ENCODE data around the gene CASTOR2. TPM values are rescaled to one million over a fixed set of nuclear protein-coding genes. Genes with fewer than 3 reads are reported as not detected.
"Not testable (repeated sequence)": the region's sequence is repeated elsewhere in the genome, so short reads cannot be mapped to it uniquely, and the experiment has no call there.

Gene CASTOR2
- total RNA-seq, 1 experiment from 2014 or later = 5.1 TPM

DNA sequence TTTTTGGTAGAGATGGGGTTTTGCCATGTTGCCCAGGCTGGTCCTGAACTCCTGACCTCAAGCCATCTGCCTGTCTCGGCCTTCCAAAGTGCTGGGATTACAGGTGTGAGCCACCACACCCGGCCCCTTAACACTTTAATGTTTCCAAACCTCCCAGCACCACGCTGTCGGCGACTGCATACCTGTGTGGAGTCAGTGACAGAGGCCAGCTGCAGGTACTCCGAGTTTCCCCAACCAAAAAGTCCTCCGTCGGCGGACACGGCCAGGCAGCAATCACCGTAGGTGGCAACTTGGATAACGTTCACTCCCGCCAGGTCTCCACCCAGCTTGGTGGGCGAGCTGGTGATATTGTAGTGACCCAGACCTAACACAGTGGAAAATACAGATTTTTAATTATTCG, 93.9 kb downstream of the CASTOR2 start:
- BruUV-seq (replicated peaks) = no TSS peak
- no peaks in the 10 kb centered on the region for H3K4me1 Mint-ChIP-seq (ENCODE audit: low read depth, unreplicated experiment)
- H3K27me3 Mint-ChIP-seq (ENCODE audit: unreplicated experiment) = no peaks in the 10 kb centered on the region
- H3K27ac Mint-ChIP-seq (ENCODE audit: unreplicated experiment) = no peak overlapping the region
- H3K36me3 Mint-ChIP-seq (ENCODE audit: insufficient read depth, unreplicated experiment) = peaks cover 28% of the 10 kb centered on the region
- CTCF ChIA-PET = no interaction called here
- no peaks in the 10 kb centered on the region for H3K9me3 Mint-ChIP-seq (ENCODE audit: low read depth, unreplicated experiment)
- H3K4me3 Mint-ChIP-seq (ENCODE audit: low read depth, unreplicated experiment) = no peak overlapping the region
- DNase-seq = no peak
- intact Hi-C loops (cut with micrococcal nuclease; ENCODE audit: unreplicated experiment) = no loop called here
- TF ChIP-seq CTCF (IDR thresholded peaks at IDR 0.05; ENCODE audit: unreplicated experiment) = no peak

DNA sequence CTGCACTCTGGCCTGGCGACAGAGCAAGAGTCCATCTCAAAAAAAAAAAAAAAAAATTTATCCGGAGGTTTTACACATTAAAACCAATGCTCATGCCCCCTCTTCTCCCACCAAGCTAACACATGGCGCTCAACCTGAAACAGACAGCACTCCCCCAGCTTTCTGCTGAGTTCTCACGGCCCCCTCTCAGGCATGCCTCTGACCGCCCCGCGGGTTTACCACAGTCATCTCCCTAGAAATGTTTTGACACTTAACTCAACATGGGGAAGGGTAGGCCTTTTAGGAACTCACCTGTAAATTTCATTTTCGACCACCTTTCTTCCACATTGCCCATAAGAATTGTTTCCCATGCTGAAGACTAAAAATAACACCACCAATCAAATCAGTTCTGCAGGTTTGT, 99.8 kb downstream of the CASTOR2 start:
- Mint-ChIP-seq H3K9me3 (ENCODE audit: low read depth, unreplicated experiment) (no peaks in the 10 kb centered on the region), H3K27ac (ENCODE audit: unreplicated experiment) (no peak overlapping the region), H3K4me3 (ENCODE audit: low read depth, unreplicated experiment) (no peak overlapping the region), H3K36me3 (ENCODE audit: insufficient read depth, unreplicated experiment) (peaks cover 51% of the 10 kb centered on the region), H3K4me1 (ENCODE audit: low read depth, unreplicated experiment) (no peaks in the 10 kb centered on the region), H3K27me3 (ENCODE audit: unreplicated experiment) (no peaks in the 10 kb centered on the region)
- no TSS peak for BruUV-seq (replicated peaks)
- CTCF ChIA-PET = no interaction called here
- no peak for DNase-seq
- intact Hi-C loops (cut with micrococcal nuclease; ENCODE audit: unreplicated experiment) = no loop called here
- no peak for TF ChIP-seq CTCF (IDR thresholded peaks at IDR 0.05; ENCODE audit: unreplicated experiment)

DNA sequence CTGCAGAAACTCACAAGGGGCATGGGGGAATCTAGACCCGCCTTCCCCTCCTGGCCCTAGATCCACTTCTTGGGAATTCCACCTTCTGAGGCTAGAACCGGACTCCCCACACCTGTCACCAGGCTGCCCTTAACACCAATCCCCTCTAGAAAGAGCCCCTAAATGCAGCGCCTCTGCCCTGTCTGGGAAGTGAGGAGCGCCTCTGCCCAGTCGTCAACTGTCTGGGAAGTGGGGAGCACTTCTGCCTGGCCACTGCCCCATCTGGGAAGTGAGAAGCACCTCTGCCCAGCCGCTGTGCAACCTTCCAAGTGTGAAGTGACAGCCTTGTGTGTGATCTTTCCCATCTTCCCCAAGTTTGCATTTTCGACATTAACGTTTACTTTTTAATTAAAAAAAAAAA, 100.3 kb downstream of the CASTOR2 start:
- H3K9me3 Mint-ChIP-seq (ENCODE audit: low read depth, unreplicated experiment) = no peaks in the 10 kb centered on the region
- H3K27me3 Mint-ChIP-seq (ENCODE audit: unreplicated experiment) = no peaks in the 10 kb centered on the region
- TF ChIP-seq CTCF (IDR thresholded peaks at IDR 0.05; ENCODE audit: unreplicated experiment) = no peak
- H3K27ac Mint-ChIP-seq (ENCODE audit: unreplicated experiment) = no peak overlapping the region
- no TSS peak for BruUV-seq (replicated peaks)
- no peaks in the 10 kb centered on the region for H3K4me1 Mint-ChIP-seq (ENCODE audit: low read depth, unreplicated experiment)
- no peak overlapping the region for H3K4me3 Mint-ChIP-seq (ENCODE audit: low read depth, unreplicated experiment)
- peaks cover 51% of the 10 kb centered on the region for H3K36me3 Mint-ChIP-seq (ENCODE audit: insufficient read depth, unreplicated experiment)
- CTCF ChIA-PET = no interaction called here
- intact Hi-C loops (cut with micrococcal nuclease; ENCODE audit: unreplicated experiment) = no loop called here
- no peak for DNase-seq

- CTCF ChIA-PET = no interaction called here
- DNase-seq = no peak
- H3K4me1 Mint-ChIP-seq (ENCODE audit: low read depth, unreplicated experiment) = no peaks in the 10 kb centered on the region
- no peak for TF ChIP-seq CTCF (IDR thresholded peaks at IDR 0.05; ENCODE audit: unreplicated experiment)
- H3K36me3 Mint-ChIP-seq (ENCODE audit: insufficient read depth, unreplicated experiment) = peaks cover 46% of the 10 kb centered on the region
- no TSS peak for BruUV-seq (replicated peaks)
- no peaks in the 10 kb centered on the region for H3K27me3 Mint-ChIP-seq (ENCODE audit: unreplicated experiment)
- no peak overlapping the region for H3K27ac Mint-ChIP-seq (ENCODE audit: unreplicated experiment)
- H3K4me3 Mint-ChIP-seq (ENCODE audit: low read depth, unreplicated experiment) = no peak overlapping the region
- intact Hi-C loops (cut with micrococcal nuclease; ENCODE audit: unreplicated experiment) = no loop called here
- H3K9me3 Mint-ChIP-seq (ENCODE audit: low read depth, unreplicated experiment) = no peaks in the 10 kb centered on the region
These were observed 102.0 kb downstream of the CASTOR2 start for GRCh38 chr7:75066521-75066920.

DNA sequence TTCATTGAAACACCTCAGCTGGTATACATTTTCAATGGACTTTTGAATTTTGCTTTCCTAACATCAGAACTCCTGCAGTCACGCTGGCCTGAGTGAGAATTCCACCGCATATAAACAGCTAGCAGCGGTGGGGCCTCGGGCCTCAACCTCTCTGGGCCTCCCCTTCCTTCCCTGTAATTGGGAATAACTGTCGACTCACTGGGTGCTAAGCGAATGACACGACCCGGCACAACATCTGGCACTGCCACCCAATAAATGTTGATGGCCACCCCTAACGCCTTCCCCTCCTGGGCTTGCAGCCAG, 108.4 kb downstream of the CASTOR2 start:
- H3K4me1 Mint-ChIP-seq (ENCODE audit: low read depth, unreplicated experiment) = no peaks in the 10 kb centered on the region
- H3K27me3 Mint-ChIP-seq (ENCODE audit: unreplicated experiment) = no peaks in the 10 kb centered on the region
- CTCF ChIA-PET = no interaction called here
- intact Hi-C loops (cut with micrococcal nuclease; ENCODE audit: unreplicated experiment) = no loop called here
- DNase-seq = no peak
- BruUV-seq (replicated peaks) = TSS peak; percentile 74
- no peak for TF ChIP-seq CTCF (IDR thresholded peaks at IDR 0.05; ENCODE audit: unreplicated experiment)
- H3K4me3 Mint-ChIP-seq (ENCODE audit: low read depth, unreplicated experiment) = peak overlapping the region; percentile 89
- peaks cover 27% of the 10 kb centered on the region for H3K36me3 Mint-ChIP-seq (ENCODE audit: insufficient read depth, unreplicated experiment)
- peak overlapping the region; percentile 92 for H3K27ac Mint-ChIP-seq (ENCODE audit: unreplicated experiment)
- no peaks in the 10 kb centered on the region for H3K9me3 Mint-ChIP-seq (ENCODE audit: low read depth, unreplicated experiment)

GRCh38 chr7:75074262-75074641, 109.7 kb downstream of the CASTOR2 start:
- TSS peak; percentile 55 for BruUV-seq (replicated peaks)
- CTCF ChIA-PET; H3K4me1 Mint-ChIP-seq (ENCODE audit: low read depth, unreplicated experiment); H3K27me3 Mint-ChIP-seq (ENCODE audit: unreplicated experiment); H3K9me3 Mint-ChIP-seq (ENCODE audit: low read depth, unreplicated experiment); intact Hi-C loops (cut with micrococcal nuclease; ENCODE audit: unreplicated experiment); DNase-seq: not testable (repeated sequence)
- Mint-ChIP-seq H3K36me3 (ENCODE audit: insufficient read depth, unreplicated experiment) (peaks cover 16% of the 10 kb centered on the region), H3K4me3 (ENCODE audit: low read depth, unreplicated experiment) (peak overlapping the region; percentile 89), H3K27ac (ENCODE audit: unreplicated experiment) (peak overlapping the region; percentile 92)

Data from Calu3 (cell line).